ENCODE results near the gene EVI5L.

The EVI5L gene

GRCh38 chr19:7818806-7819205, 11.2 kb upstream of the EVI5L start:
- no peak for ATAC-seq
- TF ChIP-seq ZNF8 (CRISPR knock-in tag; IDR thresholded peaks at IDR 0.05) (no peak), ZNF565 (CRISPR knock-in tag; conservative IDR thresholded peaks at IDR 0.05; ENCODE audit: low read depth) (no peak), CSDC2 (CRISPR knock-in tag; IDR thresholded peaks at IDR 0.05) (no peak), CREB5 (CRISPR knock-in tag; IDR thresholded peaks at IDR 0.05; ENCODE audit: low read depth) (no peak), ESRRG (CRISPR knock-in tag; IDR thresholded peaks at IDR 0.05) (no peak), SNAI2 (CRISPR knock-in tag; IDR thresholded peaks at IDR 0.05) (no peak)

DNA sequence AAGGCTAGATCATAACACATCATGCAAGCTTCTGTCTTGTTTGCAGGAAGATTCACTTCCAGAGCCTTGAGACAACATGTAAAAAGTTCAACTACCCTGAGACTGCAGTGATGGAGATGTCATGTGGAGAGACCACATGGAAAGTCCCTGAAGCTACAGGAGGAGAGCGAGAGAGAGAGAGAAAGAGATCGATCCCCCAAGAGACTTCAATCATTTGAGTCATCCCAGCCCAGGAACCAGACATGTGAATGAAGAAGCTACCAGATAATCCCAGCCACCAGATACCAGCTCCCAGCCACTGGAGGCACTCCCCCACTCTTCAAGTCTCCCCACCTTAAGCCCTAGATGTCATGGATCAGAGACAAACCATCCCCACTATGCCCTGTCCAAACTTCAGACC, 10.7 kb upstream of the EVI5L start:
- TF ChIP-seq CREB5 (CRISPR knock-in tag; IDR thresholded peaks at IDR 0.05; ENCODE audit: low read depth) (no peak), SNAI2 (CRISPR knock-in tag; IDR thresholded peaks at IDR 0.05) (no peak), TOX (CRISPR knock-in tag; IDR thresholded peaks at IDR 0.05; ENCODE audit: borderline replicate concordance) (no peak), ESRRG (CRISPR knock-in tag; IDR thresholded peaks at IDR 0.05) (no peak), ARNTL (CRISPR knock-in tag; IDR thresholded peaks at IDR 0.05; ENCODE audit: borderline replicate concordance, low read depth) (no peak), BACH2 (CRISPR knock-in tag; IDR thresholded peaks at IDR 0.05; ENCODE audit: borderline replicate concordance) (no peak), ZNF565 (CRISPR knock-in tag; conservative IDR thresholded peaks at IDR 0.05; ENCODE audit: low read depth) (no peak), ZNF8 (CRISPR knock-in tag; IDR thresholded peaks at IDR 0.05) (no peak), ZC3H10 (CRISPR knock-in tag; IDR thresholded peaks at IDR 0.05) (no peak), RARB (CRISPR knock-in tag; IDR thresholded peaks at IDR 0.05) (no peak), CSDC2 (CRISPR knock-in tag; IDR thresholded peaks at IDR 0.05) (no peak), ZNF70 (CRISPR knock-in tag; IDR thresholded peaks at IDR 0.05) (no peak), ZFP3 (CRISPR knock-in tag; IDR thresholded peaks at IDR 0.05) (no peak), ISL1 (CRISPR knock-in tag; IDR thresholded peaks at IDR 0.05) (no peak), GLIS3 (CRISPR knock-in tag; IDR thresholded peaks at IDR 0.05) (no peak)
- TF ChIP-seq, protein P1, sequence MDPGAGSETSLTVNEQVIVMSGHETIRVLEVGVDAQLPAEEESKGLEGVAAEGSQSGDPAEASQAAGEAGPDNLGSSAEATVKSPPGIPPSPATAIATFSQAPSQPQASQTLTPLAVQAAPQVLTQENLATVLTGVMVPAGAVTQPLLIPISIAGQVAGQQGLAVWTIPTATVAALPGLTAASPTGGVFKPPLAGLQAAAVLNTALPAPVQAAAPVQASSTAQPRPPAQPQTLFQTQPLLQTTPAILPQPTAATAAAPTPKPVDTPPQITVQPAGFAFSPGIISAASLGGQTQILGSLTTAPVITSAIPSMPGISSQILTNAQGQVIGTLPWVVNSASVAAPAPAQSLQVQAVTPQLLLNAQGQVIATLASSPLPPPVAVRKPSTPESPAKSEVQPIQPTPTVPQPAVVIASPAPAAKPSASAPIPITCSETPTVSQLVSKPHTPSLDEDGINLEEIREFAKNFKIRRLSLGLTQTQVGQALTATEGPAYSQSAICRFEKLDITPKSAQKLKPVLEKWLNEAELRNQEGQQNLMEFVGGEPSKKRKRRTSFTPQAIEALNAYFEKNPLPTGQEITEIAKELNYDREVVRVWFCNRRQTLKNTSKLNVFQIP (CRISPR knock-in tag; IDR thresholded peaks at IDR 0.05; ENCODE audit: borderline replicate concordance, low read depth): no peak
- TF ChIP-seq, protein P2, sequence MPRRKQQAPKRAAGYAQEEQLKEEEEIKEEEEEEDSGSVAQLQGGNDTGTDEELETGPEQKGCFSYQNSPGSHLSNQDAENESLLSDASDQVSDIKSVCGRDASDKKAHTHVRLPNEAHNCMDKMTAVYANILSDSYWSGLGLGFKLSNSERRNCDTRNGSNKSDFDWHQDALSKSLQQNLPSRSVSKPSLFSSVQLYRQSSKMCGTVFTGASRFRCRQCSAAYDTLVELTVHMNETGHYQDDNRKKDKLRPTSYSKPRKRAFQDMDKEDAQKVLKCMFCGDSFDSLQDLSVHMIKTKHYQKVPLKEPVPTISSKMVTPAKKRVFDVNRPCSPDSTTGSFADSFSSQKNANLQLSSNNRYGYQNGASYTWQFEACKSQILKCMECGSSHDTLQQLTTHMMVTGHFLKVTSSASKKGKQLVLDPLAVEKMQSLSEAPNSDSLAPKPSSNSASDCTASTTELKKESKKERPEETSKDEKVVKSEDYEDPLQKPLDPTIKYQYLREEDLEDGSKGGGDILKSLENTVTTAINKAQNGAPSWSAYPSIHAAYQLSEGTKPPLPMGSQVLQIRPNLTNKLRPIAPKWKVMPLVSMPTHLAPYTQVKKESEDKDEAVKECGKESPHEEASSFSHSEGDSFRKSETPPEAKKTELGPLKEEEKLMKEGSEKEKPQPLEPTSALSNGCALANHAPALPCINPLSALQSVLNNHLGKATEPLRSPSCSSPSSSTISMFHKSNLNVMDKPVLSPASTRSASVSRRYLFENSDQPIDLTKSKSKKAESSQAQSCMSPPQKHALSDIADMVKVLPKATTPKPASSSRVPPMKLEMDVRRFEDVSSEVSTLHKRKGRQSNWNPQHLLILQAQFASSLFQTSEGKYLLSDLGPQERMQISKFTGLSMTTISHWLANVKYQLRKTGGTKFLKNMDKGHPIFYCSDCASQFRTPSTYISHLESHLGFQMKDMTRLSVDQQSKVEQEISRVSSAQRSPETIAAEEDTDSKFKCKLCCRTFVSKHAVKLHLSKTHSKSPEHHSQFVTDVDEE (CRISPR knock-in tag; IDR thresholded peaks at IDR 0.05): no peak
- TF ChIP-seq, protein P3, sequence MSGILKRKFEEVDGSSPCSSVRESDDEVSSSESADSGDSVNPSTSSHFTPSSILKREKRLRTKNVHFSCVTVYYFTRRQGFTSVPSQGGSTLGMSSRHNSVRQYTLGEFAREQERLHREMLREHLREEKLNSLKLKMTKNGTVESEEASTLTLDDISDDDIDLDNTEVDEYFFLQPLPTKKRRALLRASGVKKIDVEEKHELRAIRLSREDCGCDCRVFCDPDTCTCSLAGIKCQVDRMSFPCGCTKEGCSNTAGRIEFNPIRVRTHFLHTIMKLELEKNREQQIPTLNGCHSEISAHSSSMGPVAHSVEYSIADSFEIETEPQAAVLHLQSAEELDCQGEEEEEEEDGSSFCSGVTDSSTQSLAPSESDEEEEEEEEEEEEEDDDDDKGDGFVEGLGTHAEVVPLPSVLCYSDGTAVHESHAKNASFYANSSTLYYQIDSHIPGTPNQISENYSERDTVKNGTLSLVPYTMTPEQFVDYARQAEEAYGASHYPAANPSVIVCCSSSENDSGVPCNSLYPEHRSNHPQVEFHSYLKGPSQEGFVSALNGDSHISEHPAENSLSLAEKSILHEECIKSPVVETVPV (CRISPR knock-in tag; IDR thresholded peaks at IDR 0.05): no peak
- ATAC-seq: no peak

DNA sequence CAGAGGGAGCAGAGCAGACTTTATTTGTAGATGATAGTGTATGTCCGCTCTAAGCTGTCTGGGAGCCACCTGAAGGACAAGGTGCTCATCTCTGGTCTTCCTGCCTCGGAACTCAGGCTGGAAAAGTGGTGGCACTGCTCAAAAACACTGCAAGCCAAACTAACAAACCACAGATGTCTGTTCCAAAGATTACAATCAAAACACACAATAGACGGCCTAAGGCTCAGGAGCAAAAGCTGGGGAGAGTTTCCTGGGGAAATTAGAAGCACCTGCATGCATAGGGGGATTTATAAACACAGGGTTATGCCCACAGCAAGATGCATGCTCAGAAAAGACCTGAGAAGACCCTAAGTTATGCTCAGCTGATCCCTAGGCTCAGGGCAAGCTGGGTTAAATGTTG, 9.4 kb upstream of the EVI5L start:
- TF ChIP-seq TCF4 (CRISPR knock-in tag; IDR thresholded peaks at IDR 0.05; ENCODE audit: borderline replicate concordance): peak; percentile 31; the same call in 1 of the 2 replicates
- TF ChIP-seq, protein P4, sequence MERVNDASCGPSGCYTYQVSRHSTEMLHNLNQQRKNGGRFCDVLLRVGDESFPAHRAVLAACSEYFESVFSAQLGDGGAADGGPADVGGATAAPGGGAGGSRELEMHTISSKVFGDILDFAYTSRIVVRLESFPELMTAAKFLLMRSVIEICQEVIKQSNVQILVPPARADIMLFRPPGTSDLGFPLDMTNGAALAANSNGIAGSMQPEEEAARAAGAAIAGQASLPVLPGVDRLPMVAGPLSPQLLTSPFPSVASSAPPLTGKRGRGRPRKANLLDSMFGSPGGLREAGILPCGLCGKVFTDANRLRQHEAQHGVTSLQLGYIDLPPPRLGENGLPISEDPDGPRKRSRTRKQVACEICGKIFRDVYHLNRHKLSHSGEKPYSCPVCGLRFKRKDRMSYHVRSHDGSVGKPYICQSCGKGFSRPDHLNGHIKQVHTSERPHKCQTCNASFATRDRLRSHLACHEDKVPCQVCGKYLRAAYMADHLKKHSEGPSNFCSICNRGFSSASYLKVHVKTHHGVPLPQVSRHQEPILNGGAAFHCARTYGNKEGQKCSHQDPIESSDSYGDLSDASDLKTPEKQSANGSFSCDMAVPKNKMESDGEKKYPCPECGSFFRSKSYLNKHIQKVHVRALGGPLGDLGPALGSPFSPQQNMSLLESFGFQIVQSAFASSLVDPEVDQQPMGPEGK (CRISPR knock-in tag; IDR thresholded peaks at IDR 0.05; ENCODE audit: borderline replicate concordance): no peak
- no peak; the same call in 2 of the 3 replicates for ATAC-seq
